Activated CD4-positive, alpha-beta T cell treated with anti-CD3 and anti-CD28 coated beads, Interleukin-2, Interleukin-6, amounts not matched to agents 100 ng/mL and 50 ng/mL, durations not matched to agents 16 hours and 8 hours (primary cell): ENCODE data around the gene LMBRD2.
A peak's percentile ranks its signal among the peaks of the same experiment; 100 is the strongest.

ENCODE experiments used
- DNase-seq: peaks from one replicate; pipeline ENCODE4 v3.0.0-alpha.2; 2020

Gene LMBRD2

GRCh38 chr5:36096486-36096885, 55.2 kb downstream of the LMBRD2 start:
- no peak for DNase-seq

- peak; percentile 32 for DNase-seq
Observed at GRCh38 chr5:36089989-36090388, 61.7 kb downstream of the LMBRD2 start.

DNA sequence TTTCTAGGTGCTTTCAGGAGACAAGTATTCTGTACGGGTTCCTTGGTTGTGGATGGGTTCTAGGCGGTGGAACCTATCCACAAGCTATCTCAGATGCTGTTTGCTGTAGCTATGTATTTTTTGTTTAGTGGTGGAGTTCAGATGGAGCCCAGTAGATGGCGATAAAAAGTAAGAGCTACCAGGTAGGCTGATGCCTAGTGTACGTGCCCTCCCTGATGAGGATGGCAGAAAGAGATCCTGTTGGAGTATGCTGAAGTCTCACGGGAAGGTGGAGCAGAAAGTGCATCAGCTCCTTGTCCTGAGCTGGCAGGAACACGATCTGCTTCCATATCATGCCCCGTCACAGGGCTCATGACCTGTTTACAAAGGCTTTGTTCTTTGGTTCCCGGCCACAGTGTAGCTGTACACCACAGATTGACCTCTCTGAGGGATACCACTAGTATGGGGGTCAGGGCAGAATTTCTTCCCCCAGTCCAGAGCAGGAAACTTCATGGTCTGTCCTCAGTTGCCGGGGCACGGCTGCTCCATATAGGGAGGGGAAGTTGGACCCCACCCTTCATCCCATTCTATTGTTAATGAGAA, 72.4 kb downstream of the LMBRD2 start:
- DNase-seq: peak; percentile 58

- no peak for DNase-seq
Observed at GRCh38 chr5:36078430-36078829, 73.3 kb downstream of the LMBRD2 start.

DNA sequence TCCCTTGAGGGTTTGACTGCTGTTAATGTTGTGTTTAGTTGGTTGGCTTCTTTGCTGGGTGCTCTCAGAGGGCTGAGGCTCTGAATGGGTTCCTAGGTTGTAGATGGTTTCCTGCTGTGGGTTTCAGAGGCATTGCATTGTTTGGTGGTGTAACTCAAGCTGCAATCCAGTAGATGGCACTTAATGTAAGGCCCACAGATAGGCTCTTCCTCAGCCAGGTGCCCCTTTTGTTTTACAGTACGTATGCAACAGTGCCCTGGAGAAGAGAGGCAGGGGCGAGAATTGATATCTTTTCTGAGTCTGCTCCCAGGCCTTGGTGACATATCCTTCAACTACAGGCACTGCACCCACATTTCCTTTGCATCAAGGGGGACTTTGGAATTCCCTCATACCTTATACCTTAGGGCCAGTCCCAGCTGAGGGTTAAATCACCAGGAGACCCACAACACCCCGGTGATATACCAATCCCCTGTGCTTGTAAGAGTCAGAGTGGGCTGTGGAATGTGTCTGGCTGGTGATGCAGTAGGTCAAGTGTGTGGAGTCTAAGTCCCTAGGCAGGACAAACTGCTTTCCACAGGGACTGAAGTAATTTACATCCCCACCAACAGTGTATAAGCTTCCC, 78.0 kb downstream of the LMBRD2 start:
- peak; percentile 27 for DNase-seq

- DNase-seq: no peak
Observed at GRCh38 chr5:36070687-36071571, 80.8 kb downstream of the LMBRD2 start.

GRCh38 chr5:36068751-36069281, 82.9 kb downstream of the LMBRD2 start:
- DNase-seq: no peak

- DNase-seq: no peak
Observed at GRCh38 chr5:36066540-36067210, 85.0 kb downstream of the LMBRD2 start, which contains the start of gene UGT3A2. Gene UGT3A2, minus strand, starts transcription at chr5:36066882. Its CDS starts 93 bp downstream, at chr5:36066789.

DNA sequence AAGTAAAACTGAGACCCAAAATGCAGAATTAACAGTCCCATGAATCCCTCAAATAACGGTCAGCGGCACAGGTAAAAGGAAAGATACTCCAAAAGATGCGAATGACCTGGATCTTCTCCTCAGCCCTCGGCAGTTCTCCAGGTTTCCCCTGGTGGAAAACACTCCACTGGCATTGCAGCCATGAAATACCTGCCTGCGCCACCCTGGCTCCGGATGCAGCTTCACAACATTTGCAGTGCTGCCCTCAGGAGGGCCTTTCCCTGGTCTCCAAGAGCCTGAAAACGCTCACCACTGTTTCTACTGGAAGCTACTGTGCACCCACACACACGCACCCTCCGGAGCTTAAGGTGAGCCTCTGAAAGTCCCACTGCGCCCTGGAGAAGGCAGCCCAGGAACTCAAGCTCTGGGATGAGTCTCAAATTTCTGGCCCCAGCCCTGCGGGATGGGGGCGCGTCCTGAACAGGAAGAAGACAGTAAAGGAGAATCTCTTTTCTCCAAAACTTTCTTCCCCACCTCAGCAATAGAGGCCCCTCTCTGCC, 85.6 kb downstream of the LMBRD2 start:
- DNase-seq: no peak

- DNase-seq: peak; percentile 12
Observed at GRCh38 chr5:36060420-36060887, 91.2 kb downstream of the LMBRD2 start.

GRCh38 chr5:36059571-36060419, 91.9 kb downstream of the LMBRD2 start:
- DNase-seq: no peak

- no peak for DNase-seq
Observed at GRCh38 chr5:36058776-36059175, 92.9 kb downstream of the LMBRD2 start.

GRCh38 chr5:36057386-36057785, 94.3 kb downstream of the LMBRD2 start:
- DNase-seq: no peak

DNA sequence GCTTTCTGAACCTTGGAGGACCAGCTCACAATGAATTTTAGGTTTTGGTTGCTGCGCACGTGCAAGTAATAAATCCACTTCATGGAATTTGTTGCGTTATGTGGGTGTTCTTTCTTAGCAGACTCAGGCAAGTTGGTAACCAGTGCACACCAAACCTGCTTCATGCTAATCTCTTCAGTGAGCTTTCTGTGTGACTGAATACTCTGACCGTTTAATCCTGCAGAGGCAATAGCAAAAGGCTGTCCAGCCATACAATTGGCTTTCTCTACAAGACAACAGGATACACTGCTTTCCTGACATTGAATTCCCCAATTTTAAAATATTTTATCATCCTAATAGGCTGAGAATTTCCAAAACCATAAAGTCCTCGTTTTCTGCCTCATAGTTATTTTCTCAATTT, 95.3 kb downstream of the LMBRD2 start:
- no peak for DNase-seq

- no peak for DNase-seq
Observed at GRCh38 chr5:36055984-36056383, 95.7 kb downstream of the LMBRD2 start.

GRCh38 chr5:36054647-36055046, 97.0 kb downstream of the LMBRD2 start:
- DNase-seq: no peak

GRCh38 chr5:36052538-36052937, 99.1 kb downstream of the LMBRD2 start:
- no peak for DNase-seq

DNA sequence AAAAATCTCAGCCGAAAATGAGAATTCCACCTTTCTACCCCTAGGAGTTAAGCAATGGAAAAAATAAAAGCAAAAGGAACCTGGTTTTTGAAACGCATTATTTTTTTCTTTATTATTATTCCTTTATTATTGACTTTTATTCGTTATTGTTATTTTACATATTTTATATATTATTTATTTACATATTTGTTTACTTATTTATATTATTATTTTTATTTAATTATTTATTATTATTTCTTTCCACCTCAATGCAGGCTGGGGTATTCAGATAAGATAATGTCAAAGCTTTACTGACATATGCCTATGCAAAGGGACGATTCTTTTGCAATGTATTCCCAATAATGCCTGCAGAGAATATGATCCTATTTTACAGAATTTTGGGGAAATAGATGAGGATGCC, 101.7 kb downstream of the LMBRD2 start:
- DNase-seq: no peak
